K562 (cell line): ENCODE results near the gene IFT81. TPM values are rescaled to one million over a fixed set of nuclear protein-coding genes. Genes with fewer than 3 reads are reported as not detected.

Experiments used
- E2F6 ChIP-seq, 2 experiments: IDR thresholded peaks; 2 replicates each; pipeline ENCODE4 v1.6.1; 2011; ENCODE audit warnings: borderline replicate concordance in 1 of 2, control low read depth in 1 of 2, low read depth in 1 of 2, low read length in 1 of 2, mild to moderate bottlenecking in 1 of 2, mixed read lengths in 1 of 2, moderate library complexity in 1 of 2; ENCODE audit not compliant: insufficient read depth in 1 of 2, insufficient read length in 1 of 2, poor library complexity in 1 of 2, severe bottlenecking in 1 of 2; ENCODE audit errors: extremely low read depth in 1 of 2
- NFIC ChIP-seq: fragments of 450-650 bp; IDR thresholded peaks from 2 replicates; pipeline ENCODE4 v1.6.1; 2017; ENCODE audit warnings: mild to moderate bottlenecking, inconsistent platforms
- NKRF ChIP-seq: fragments of 450-650 bp; IDR thresholded peaks from 2 replicates; pipeline ENCODE4 v1.6.1; 2016; ENCODE audit warnings: borderline replicate concordance
- TBP ChIP-seq: optimal IDR thresholded peaks from 2 replicates; pipeline ENCODE3; 2011; ENCODE audit warnings: low read depth, low read length, improper control_type of control experiment
- ZNF395 ChIP-seq: fragments of 200-800 bp; sonication (Bioruptor generic); IDR thresholded peaks from 2 replicates; pipeline ENCODE4 v1.6.1; 2017; ENCODE audit warnings: missing genetic modification characterization, missing compliant biosample characterization
- ZNF592 ChIP-seq: fragments of 450-650 bp; IDR thresholded peaks from 2 replicates; pipeline ENCODE4 v1.6.1; 2017; ENCODE audit warnings: antibody characterized with exemption, mild to moderate bottlenecking
- polyA plus RNA-seq, 8 experiments: library from polyadenylated mRNA; depleted of rRNA in 4 of 8; stranded (reverse) in 5 of 8; unstranded in 3 of 8; fragments of >200 nt; fragmentation: Nextera tagmentation in 2 of 8; fragmentation: Illumina TruSeq in 1 of 8; extraction: Ambion mirVana in 2 of 8; extraction: Trizol in 1 of 8; gene quantifications; 2 replicates each; pipeline versions ENCODE4 v1.2.1 to v1.2.3, GENCODE V29; 2011 to 2014; ENCODE audit warnings: inconsistent platforms in 1 of 8, missing spikeins in 1 of 8
- total RNA-seq, 7 experiments: library from RNA; depleted of rRNA in 6 of 7; stranded (reverse); fragments of >200 nt in 6 of 7; fragmentation: Illumina TruSeq in 2 of 7; extraction: Trizol in 2 of 7; gene quantifications; 2 replicates each; pipeline versions ENCODE4 v1.2.1 to v1.2.3, GENCODE V29; 2011 to 2021; ENCODE audit warnings: low replicate concordance in 1 of 7
- TF ChIP-seq, protein P1 (sequence below), 2 experiments: fragments of 450-650 bp; conservative IDR thresholded peaks; 2 replicates each; pipeline ENCODE4 v1.6.1; 2017; ENCODE audit warnings: mild to moderate bottlenecking in 2 of 2, moderate library complexity in 2 of 2
- TF ChIP-seq, protein P2 (sequence below): fragments of 250-450 bp; sonication (Bioruptor Pico); IDR thresholded peaks from 2 replicates; pipeline ENCODE4 v1.8.0; 2022; ENCODE audit warnings: inconsistent platforms, mild to moderate bottlenecking, moderate library complexity, borderline replicate concordance
- TF ChIP-seq, protein P3 (sequence below): fragments of 250-450 bp; sonication (Bioruptor Pico); IDR thresholded peaks from 2 replicates; pipeline ENCODE4 v1.8.0; 2021; ENCODE audit warnings: borderline replicate concordance, mild to moderate bottlenecking, moderate library complexity; ENCODE audit not compliant: poor library complexity, severe bottlenecking
- TF ChIP-seq, protein P4 (sequence below): sonication (generic); IDR thresholded peaks from 2 replicates; pipeline ENCODE4 v1.6.1; 2016

The IFT81 gene
- total and polyA plus RNA-seq, 9 of the 15 experiments (the other 6 are each of a cell fraction or from before 2014, with no cell fraction given), result 2.8 to 11.9 (median 7.9) TPM

- TF ChIP-seq ZNF592 (0 out of 2 replicates have a peak, but pooled peaks have one; percentile 31), NFIC (peak; percentile 35; the same call in 1 of the 2 replicates), E2F6 (IDR thresholded peaks at IDR 0.05; ENCODE audit: borderline replicate concordance in 1 of 2, extremely low read depth in 1 of 2, insufficient read depth in 1 of 2, insufficient read length in 1 of 2, low read depth in 1 of 2, low read length in 1 of 2, poor library complexity in 1 of 2, severe bottlenecking in 1 of 2) (peak; percentile 88 to 93), TBP (peak; percentile 9), ZNF395 (CRISPR knock-in tag) (peak; percentile 64; the same call in 1 of the 2 replicates), NKRF (peak; percentile 74; the same call in 1 of the 2 replicates)
- TF ChIP-seq, protein P1, sequence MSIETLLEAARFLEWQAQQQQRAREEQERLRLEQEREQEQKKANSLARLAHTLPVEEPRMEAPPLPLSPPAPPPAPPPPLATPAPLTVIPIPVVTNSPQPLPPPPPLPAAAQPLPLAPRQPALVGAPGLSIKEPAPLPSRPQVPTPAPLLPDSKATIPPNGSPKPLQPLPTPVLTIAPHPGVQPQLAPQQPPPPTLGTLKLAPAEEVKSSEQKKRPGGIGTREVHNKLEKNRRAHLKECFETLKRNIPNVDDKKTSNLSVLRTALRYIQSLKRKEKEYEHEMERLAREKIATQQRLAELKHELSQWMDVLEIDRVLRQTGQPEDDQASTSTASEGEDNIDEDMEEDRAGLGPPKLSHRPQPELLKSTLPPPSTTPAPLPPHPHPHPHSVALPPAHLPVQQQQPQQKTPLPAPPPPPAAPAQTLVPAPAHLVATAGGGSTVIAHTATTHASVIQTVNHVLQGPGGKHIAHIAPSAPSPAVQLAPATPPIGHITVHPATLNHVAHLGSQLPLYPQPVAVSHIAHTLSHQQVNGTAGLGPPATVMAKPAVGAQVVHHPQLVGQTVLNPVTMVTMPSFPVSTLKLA (conservative IDR thresholded peaks at IDR 0.05), result peak; percentile 51 to 68; a peak in 3 of 4 replicates
- TF ChIP-seq, protein P2, sequence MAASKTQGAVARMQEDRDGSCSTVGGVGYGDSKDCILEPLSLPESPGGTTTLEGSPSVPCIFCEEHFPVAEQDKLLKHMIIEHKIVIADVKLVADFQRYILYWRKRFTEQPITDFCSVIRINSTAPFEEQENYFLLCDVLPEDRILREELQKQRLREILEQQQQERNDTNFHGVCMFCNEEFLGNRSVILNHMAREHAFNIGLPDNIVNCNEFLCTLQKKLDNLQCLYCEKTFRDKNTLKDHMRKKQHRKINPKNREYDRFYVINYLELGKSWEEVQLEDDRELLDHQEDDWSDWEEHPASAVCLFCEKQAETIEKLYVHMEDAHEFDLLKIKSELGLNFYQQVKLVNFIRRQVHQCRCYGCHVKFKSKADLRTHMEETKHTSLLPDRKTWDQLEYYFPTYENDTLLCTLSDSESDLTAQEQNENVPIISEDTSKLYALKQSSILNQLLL (CRISPR knock-in tag), result no peak
- TF ChIP-seq, protein P3, sequence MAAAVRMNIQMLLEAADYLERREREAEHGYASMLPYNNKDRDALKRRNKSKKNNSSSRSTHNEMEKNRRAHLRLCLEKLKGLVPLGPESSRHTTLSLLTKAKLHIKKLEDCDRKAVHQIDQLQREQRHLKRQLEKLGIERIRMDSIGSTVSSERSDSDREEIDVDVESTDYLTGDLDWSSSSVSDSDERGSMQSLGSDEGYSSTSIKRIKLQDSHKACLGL (CRISPR knock-in tag), result no peak
- TF ChIP-seq, protein P4, sequence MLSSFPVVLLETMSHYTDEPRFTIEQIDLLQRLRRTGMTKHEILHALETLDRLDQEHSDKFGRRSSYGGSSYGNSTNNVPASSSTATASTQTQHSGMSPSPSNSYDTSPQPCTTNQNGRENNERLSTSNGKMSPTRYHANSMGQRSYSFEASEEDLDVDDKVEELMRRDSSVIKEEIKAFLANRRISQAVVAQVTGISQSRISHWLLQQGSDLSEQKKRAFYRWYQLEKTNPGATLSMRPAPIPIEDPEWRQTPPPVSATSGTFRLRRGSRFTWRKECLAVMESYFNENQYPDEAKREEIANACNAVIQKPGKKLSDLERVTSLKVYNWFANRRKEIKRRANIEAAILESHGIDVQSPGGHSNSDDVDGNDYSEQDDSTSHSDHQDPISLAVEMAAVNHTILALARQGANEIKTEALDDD, result no peak
Measured at GRCh38 chr12:110123919-110124268, 263 bp upstream of the IFT81 start (continued).
